ENCODE data around the gene DOCK9.

- no peak for TF ChIP-seq POLR2A (IDR thresholded peaks at IDR 0.05; ENCODE audit: low read depth, low read length)
- TF ChIP-seq, protein P1, sequence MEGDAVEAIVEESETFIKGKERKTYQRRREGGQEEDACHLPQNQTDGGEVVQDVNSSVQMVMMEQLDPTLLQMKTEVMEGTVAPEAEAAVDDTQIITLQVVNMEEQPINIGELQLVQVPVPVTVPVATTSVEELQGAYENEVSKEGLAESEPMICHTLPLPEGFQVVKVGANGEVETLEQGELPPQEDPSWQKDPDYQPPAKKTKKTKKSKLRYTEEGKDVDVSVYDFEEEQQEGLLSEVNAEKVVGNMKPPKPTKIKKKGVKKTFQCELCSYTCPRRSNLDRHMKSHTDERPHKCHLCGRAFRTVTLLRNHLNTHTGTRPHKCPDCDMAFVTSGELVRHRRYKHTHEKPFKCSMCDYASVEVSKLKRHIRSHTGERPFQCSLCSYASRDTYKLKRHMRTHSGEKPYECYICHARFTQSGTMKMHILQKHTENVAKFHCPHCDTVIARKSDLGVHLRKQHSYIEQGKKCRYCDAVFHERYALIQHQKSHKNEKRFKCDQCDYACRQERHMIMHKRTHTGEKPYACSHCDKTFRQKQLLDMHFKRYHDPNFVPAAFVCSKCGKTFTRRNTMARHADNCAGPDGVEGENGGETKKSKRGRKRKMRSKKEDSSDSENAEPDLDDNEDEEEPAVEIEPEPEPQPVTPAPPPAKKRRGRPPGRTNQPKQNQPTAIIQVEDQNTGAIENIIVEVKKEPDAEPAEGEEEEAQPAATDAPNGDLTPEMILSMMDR (IDR thresholded peaks at IDR 0.05; ENCODE audit: extremely low read depth in 1 of 2, insufficient read depth in 1 of 2, low read depth in 1 of 2, low read length in 2 of 2): no peak
- TF ChIP-seq, protein P2, sequence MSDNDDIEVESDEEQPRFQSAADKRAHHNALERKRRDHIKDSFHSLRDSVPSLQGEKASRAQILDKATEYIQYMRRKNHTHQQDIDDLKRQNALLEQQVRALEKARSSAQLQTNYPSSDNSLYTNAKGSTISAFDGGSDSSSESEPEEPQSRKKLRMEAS (IDR thresholded peaks at IDR 0.05; ENCODE audit: insufficient read depth, insufficient read length): no peak
- TF ChIP-seq POLR2AphosphoS5 (IDR thresholded peaks at IDR 0.05; ENCODE audit: insufficient read depth, low read depth, low read length): no peak
- TF ChIP-seq JUN (IDR thresholded peaks at IDR 0.05; ENCODE audit: borderline replicate concordance, insufficient read depth, insufficient read length, low read depth): no peak
- TF ChIP-seq FOS (IDR thresholded peaks at IDR 0.05; ENCODE audit: borderline replicate concordance, insufficient read depth, low read length): no peak
- TF ChIP-seq EZH2 (IDR thresholded peaks at IDR 0.05; ENCODE audit: borderline replicate concordance, low read depth, low read length, severe bottlenecking): no peak
- no peak for TF ChIP-seq MYC (IDR thresholded peaks at IDR 0.05; ENCODE audit: low read depth, low read length)
- TF ChIP-seq GATA2 (IDR thresholded peaks at IDR 0.05; ENCODE audit: insufficient read depth, insufficient read length, low read depth, low read length): no peak
Measured at GRCh38 chr13:98883998-98884397, 93.9 kb downstream of the DOCK9 start.

Measured in endothelial cell of umbilical vein (primary cell).